NT2/D1 (cell line): ENCODE data around the gene TRPM2.
A peak's percentile ranks its signal among the peaks of the same experiment; 100 is the strongest.

Experiments used
- DNase-seq: peaks from one replicate; pipeline ENCODE4 v3.0.0-alpha.2; 2011; ENCODE audit warnings: low read depth, low spot score
- H3K27me3 ChIP-seq: 2 replicates; pipeline ENCODE4 v1.6.0; 2011; ENCODE audit warnings: mild to moderate bottlenecking; ENCODE audit not compliant: insufficient read length, insufficient read depth
- H3K36me3 ChIP-seq: 2 replicates; pipeline ENCODE4 v1.6.1; 2011; ENCODE audit warnings: mild to moderate bottlenecking, low read length, mixed read lengths; ENCODE audit not compliant: insufficient read depth, insufficient read length
- H3K4me1 ChIP-seq: 2 replicates; pipeline ENCODE4 v1.5.1; 2011; ENCODE audit not compliant: insufficient read depth, insufficient read length
- H3K4me3 ChIP-seq: 2 replicates; pipeline ENCODE4 v1.5.1; 2011; ENCODE audit warnings: low read depth; ENCODE audit not compliant: insufficient read length
- H3K9ac ChIP-seq: 2 replicates; pipeline ENCODE4 v1.6.0; 2011; ENCODE audit warnings: low read depth; ENCODE audit not compliant: insufficient read length
- H3K9me3 ChIP-seq: 2 replicates; pipeline ENCODE4 v1.5.1; 2011; ENCODE audit warnings: mild to moderate bottlenecking, low read length; ENCODE audit not compliant: insufficient read depth
- SUZ12 ChIP-seq: IDR thresholded peaks from 2 replicates; pipeline ENCODE4 v1.6.1; 2011; ENCODE audit not compliant: insufficient read length, insufficient read depth; ENCODE audit errors: extremely low read depth
- YY1 ChIP-seq: IDR thresholded peaks from 2 replicates; pipeline ENCODE4 v1.6.1; 2011; ENCODE audit not compliant: insufficient read length, insufficient read depth
- ZNF274 ChIP-seq: IDR thresholded peaks from 2 replicates; pipeline ENCODE4 v1.6.1; 2011; ENCODE audit warnings: mild to moderate bottlenecking, low read depth, low read length

TRPM2 gene

GRCh38 chr21:44438531-44439210 lies 85.2 kb downstream of the TRPM2 start:
- TF ChIP-seq YY1 (no peak), ZNF274 (no peak), SUZ12 (no peak)
- Histone ChIP-seq H3K36me3 (no peaks in the 10 kb centered on the region), H3K9me3 (no peaks in the 10 kb centered on the region), H3K4me1 (peaks cover 41% of the 10 kb centered on the region), H3K27me3 (no peaks in the 10 kb centered on the region), H3K4me3 (no peak overlapping the region), H3K9ac (peak overlapping the region; percentile 34)
- DNase-seq, result no peak

DNA sequence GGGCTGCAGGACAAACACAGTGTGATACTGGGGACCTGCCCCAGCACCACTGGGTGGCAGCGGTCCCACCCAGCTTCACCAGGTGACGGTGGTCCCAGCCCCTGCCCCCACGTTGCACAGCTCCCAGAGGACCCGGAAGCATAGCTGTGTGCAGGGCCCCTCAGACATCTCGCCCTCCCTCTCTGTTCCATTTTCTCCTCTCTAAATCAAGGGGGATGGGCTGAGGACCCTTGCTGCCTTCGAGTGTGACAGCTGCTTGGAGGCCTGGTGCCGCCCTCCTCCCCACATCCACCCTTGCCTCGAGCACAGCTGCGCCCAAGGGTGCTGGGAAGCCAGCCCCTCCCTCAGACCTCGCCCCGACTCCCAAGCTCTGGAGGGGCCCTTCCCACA lies 85.8 kb downstream of the TRPM2 start:
- no peak for DNase-seq
- Histone ChIP-seq H3K27me3 (no peaks in the 10 kb centered on the region), H3K4me3 (no peak overlapping the region)

DNA sequence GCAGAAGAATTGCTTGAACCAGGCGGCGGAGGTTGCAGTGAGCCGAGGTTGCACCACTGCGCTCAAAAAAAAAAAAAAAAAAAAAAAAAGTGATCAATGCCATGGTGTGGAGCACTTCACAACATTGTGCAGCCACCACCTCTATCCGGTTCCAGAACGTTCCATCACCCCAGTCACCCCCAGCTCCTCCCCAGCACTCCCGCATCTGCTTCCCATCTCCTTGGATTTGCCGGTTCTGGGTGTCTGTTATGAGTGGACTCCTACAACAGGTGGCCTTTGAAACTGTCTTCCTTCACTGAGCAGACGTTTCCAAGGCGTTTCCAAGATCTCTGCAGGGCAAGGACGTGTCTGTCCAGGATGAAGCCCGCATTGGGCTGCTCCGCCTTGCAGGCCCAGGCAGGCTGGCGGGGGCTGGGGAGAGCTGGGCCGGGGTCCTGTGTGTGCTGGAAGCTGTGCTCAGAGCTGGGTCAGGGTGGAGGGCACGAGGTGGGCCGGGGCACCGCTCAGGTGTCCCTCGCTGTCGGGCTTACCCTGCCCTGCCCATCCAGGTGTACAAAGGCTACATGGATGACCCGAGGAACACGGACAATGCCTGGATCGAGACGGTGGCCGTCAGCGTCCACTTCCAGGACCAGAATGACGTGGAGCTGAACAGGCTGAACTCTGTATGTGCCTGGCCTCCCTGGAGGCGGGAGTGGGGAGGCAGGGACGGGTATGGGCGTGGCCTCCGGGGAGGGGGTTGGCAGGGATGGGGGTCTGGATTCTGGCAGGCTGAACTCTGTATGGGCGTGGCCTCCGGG lies 87.0 kb downstream of the TRPM2 start:
- Histone ChIP-seq H3K4me3 (no peak overlapping the region), H3K36me3 (no peaks in the 10 kb centered on the region), H3K9ac (peak overlapping the region; percentile 36), H3K9me3 (no peaks in the 10 kb centered on the region), H3K27me3 (no peaks in the 10 kb centered on the region), H3K4me1 (peaks cover 48% of the 10 kb centered on the region)
- TF ChIP-seq YY1, result no peak
- TF ChIP-seq ZNF274, result no peak
- no peak for TF ChIP-seq SUZ12
- DNase-seq, result no peak

More for the DNA sequence above, 85.8 kb downstream of the TRPM2 start:
- H3K9me3 ChIP-seq, result no peaks in the 10 kb centered on the region
- H3K9ac ChIP-seq, result no peak overlapping the region
- no peaks in the 10 kb centered on the region for H3K36me3 ChIP-seq
- peaks cover 45% of the 10 kb centered on the region for H3K4me1 ChIP-seq
- TF ChIP-seq ZNF274, result no peak
- no peak for TF ChIP-seq SUZ12
- no peak for TF ChIP-seq YY1

DNA sequence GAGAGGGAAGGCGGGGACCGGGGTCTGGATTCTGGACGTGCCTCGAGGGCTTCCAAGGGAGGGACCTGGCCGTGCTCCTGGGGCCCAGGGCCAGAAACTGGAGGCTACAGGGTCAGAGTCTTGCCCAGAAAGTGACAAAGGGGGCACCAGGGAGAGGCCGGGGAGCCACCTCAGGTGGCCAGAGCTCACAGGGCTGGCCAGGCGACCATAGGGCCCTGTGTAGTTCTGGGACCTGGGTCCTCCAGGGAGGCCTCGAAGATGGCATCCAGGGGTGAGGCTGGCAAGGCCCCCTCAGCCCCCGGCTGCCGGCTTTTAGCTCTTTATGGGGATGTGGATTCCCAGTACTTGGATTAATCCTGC lies 87.6 kb downstream of the TRPM2 start:
- H3K27me3 ChIP-seq, result no peaks in the 10 kb centered on the region
- no peak overlapping the region for H3K4me3 ChIP-seq
- H3K4me1 ChIP-seq, result peaks cover 48% of the 10 kb centered on the region
- peak overlapping the region; percentile 36 for H3K9ac ChIP-seq
- H3K36me3 ChIP-seq, result no peaks in the 10 kb centered on the region
- DNase-seq, result no peak
- no peaks in the 10 kb centered on the region for H3K9me3 ChIP-seq
- no peak for TF ChIP-seq ZNF274
- TF ChIP-seq SUZ12, result no peak
- no peak for TF ChIP-seq YY1

- Histone ChIP-seq H3K9ac (no peak overlapping the region), H3K27me3 (no peaks in the 10 kb centered on the region), H3K9me3 (no peaks in the 10 kb centered on the region), H3K36me3 (no peaks in the 10 kb centered on the region), H3K4me1 (peaks cover 45% of the 10 kb centered on the region), H3K4me3 (no peak overlapping the region)
- no peak for DNase-seq
- TF ChIP-seq ZNF274, result no peak
- no peak for TF ChIP-seq SUZ12
- TF ChIP-seq YY1, result no peak
These were observed 88.3 kb downstream of the TRPM2 start for GRCh38 chr21:44441581-44442265.

DNA sequence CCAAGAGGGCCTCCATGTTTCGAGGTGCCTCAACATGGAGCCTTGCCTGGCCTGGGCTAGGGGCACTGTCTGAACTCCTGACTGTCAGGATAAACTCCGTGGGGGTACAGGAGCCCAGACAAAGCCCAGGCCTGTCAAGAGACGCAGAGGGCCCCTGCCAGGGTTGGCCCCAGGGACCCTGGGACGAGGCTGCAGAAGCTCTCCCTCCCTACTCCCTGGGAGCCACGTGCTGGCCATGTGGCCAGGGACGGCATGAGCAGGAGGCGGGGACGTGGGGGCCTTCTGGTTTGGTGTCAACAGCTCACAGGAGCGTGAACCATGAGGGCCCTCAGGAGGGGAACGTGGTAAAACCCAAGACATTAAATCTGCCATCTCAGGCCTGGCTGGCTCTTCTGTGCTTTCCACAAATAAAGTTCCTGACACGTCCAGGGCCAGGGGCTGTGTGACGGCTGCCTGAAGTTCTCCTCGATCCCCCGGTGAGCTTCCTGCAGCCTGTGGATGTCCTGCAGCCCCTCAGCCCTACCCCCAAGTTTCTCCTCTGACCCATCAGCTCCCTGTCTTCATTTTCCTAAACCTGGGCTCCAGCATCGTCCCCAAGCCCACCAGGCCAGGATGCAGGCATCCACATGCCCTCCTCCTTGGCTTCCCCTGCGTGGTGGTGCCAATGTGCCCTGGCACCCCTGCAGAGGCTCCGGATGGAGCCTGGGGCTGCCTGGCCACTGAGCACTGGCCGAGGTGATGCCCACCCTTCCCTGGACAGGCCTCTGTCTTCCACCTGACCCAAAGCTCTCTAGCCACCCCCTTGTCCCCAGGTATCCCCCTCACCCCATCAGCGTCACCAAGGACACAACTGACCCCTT lies 89.1 kb downstream of the TRPM2 start:
- no peaks in the 10 kb centered on the region for H3K27me3 ChIP-seq
- no peaks in the 10 kb centered on the region for H3K36me3 ChIP-seq
- no peaks in the 10 kb centered on the region for H3K9me3 ChIP-seq
- DNase-seq, result no peak
- H3K4me3 ChIP-seq, result no peak overlapping the region
- TF ChIP-seq SUZ12 (no peak), ZNF274 (no peak), YY1 (no peak)
- peaks cover 41% of the 10 kb centered on the region for H3K4me1 ChIP-seq
- no peak overlapping the region for H3K9ac ChIP-seq

DNA sequence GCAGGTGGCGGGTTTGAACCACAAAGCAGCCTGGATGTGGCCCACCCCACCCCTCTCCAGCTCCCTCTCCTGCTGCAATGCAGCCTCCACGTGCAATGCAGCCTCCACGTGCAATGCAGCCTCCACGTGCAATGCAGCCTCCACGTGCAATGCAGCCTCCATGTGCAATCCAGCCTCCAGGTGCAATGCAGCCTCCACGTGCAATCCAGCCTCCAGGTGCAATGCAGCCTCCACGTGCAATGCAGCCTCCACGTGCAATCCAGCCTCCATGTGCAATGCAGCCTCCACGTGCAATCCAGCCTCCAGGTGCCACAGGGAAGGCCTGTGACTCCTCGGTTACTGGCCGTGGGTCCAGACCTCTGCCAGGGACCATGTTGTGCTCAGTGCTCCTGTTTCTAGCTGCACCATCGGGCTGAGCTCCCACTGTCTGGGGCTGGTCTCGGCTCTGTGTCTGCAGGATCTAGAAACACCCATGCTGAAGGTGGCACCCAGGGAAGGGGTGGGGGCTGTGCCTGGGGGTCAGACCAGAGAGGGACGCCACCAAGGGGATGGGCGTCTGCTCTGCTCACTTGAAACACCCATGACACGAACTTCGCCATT lies 90.0 kb downstream of the TRPM2 start:
- Histone ChIP-seq H3K9me3 (no peaks in the 10 kb centered on the region), H3K4me3 (no peak overlapping the region), H3K36me3 (no peaks in the 10 kb centered on the region), H3K9ac (no peak overlapping the region), H3K27me3 (no peaks in the 10 kb centered on the region), H3K4me1 (peaks cover 36% of the 10 kb centered on the region)
- no peak for DNase-seq
- TF ChIP-seq SUZ12 (no peak), ZNF274 (no peak), YY1 (no peak)
